ENCODE measurements around the gene SLC43A3.

DNA sequence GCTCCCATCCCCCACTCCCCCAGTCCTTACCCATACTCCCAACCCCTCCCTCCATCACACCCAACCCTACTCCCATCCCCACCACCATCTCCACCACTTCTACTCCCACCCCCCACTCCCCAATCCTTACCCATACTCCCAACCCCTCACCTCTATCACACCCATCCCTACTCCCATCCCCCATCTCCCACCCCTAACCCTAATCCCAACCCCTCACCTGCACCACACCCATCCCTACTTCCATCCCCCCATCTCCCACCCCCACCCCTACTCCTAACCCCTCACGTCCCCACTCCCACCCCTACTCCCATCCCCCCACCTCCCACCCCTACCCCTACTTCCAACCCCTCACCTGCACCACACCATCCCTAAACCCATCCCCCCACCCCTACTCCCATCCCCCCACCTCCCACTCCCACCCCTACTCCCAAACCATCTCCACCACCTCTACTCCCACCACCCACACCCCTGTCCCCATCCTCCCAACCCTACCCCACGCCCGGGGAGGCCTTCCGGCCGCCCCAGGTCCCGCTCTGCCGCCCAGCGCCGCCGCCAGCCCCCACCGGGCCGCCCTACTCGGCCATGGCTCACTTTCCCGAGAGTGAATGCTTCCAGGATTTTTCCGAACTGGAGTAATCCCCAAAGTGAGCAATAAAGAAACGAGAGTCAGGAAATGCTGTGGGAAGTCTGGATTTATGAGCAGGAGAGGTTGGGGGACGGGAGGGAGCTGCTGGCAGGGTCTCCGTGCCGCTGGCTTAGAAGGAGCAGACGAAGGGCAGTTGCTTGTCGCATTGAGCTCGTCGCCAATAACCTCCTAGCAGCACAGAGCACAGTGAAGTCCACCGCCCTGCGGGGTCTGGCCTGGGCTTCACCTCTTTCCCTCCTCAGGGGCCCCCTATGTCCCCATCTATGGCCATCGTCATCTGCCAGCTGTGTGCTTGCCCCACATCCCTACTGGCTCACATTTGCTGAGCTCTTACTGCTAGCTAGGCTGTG is 50.5 kb downstream of the SLC43A3 start:
- TF ChIP-seq, protein P1, sequence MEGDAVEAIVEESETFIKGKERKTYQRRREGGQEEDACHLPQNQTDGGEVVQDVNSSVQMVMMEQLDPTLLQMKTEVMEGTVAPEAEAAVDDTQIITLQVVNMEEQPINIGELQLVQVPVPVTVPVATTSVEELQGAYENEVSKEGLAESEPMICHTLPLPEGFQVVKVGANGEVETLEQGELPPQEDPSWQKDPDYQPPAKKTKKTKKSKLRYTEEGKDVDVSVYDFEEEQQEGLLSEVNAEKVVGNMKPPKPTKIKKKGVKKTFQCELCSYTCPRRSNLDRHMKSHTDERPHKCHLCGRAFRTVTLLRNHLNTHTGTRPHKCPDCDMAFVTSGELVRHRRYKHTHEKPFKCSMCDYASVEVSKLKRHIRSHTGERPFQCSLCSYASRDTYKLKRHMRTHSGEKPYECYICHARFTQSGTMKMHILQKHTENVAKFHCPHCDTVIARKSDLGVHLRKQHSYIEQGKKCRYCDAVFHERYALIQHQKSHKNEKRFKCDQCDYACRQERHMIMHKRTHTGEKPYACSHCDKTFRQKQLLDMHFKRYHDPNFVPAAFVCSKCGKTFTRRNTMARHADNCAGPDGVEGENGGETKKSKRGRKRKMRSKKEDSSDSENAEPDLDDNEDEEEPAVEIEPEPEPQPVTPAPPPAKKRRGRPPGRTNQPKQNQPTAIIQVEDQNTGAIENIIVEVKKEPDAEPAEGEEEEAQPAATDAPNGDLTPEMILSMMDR (IDR thresholded peaks at IDR 0.05; ENCODE audit: low read depth, low read length, poor library complexity, severe bottlenecking) = no peak
- no peak for TF ChIP-seq EZH2phosphoT487 (IDR thresholded peaks at IDR 0.05; ENCODE audit: borderline replicate concordance, low read length)

All from DOHH2 (cell line).